ENCODE results near the gene S100PBP.

Gene S100PBP

DNA sequence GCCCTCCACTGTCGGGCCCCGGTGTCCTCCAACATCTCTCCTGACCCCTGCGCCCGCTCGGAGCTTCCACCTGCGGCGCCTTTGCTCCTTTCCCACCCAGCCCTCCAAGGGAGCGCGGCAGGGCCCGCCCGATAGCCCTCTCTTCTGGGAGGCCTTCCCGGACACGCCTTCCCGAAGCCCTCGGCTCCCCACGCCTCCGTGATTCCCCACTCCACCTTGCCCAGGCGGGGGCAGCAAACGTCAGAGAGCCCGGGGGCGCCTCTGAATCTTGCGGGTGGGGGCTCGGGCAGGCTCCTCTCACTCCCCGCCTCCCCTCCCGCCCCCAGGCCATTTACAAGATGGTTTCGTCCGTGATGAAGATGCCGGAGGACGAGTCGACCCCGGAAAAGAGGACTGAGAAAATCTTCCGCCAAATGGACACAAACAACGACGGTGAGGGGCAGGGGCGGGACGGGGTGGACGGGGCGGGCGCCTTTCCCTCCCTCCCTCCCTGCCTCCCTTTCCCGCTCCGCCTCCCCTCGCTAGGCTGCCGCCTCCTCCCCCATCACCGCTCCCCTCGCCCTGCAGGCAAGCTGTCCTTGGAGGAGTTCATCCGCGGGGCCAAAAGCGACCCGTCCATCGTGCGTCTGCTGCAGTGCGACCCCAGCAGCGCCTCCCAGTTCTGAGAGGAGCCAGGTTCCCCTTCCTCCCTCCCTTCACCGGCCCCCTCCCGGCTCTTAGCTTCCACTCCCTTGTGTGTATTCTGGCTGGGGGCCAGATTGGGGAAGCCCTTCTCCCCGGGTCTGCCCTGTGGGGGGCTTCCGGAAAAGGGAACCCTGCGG, 76.0 kb downstream of the S100PBP start:
- Mint-ChIP-seq H3K4me3 (peak overlapping the region; percentile 51), H3K36me3 (no peaks in the 10 kb centered on the region), H3K27ac (no peak overlapping the region), H3K9me3 (no peaks in the 10 kb centered on the region), H3K27me3 (peaks cover 40% of the 10 kb centered on the region), H3K4me1 (peaks cover 9% of the 10 kb centered on the region)

DNA sequence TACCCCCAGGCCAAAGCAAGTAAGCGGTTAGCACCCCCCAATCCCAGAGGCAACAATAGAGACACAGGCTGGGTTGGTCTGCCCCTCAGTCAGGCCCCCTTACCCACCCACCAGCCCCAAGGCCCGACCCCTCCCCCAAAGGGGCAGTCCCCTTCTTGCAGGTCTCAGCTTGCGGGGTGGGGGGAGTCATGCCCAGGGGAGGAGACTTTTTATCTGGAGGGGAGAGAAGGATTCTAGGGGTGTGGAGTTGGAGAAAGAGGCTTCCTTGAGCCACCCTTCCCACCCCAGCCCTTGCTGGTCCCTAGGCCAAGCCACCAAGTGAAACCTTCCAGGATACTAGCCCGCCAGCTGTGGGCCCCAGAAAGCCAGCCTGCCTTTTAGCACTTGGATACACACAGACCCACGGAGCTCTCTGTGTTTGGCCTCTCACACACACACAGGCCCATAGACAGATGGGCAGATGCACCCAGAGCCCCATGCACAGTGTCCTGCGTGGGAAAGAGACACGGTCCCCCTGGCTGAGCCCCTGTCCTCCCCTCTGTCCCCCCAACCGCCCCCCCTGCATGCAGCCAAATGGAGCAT, 76.7 kb downstream of the S100PBP start:
- peaks cover 43% of the 10 kb centered on the region for H3K27me3 Mint-ChIP-seq
- H3K4me3 Mint-ChIP-seq = peak overlapping the region; percentile 51
- H3K9me3 Mint-ChIP-seq = no peaks in the 10 kb centered on the region
- no peak overlapping the region for H3K27ac Mint-ChIP-seq
- peaks cover 9% of the 10 kb centered on the region for H3K4me1 Mint-ChIP-seq
- no peaks in the 10 kb centered on the region for H3K36me3 Mint-ChIP-seq

DNA sequence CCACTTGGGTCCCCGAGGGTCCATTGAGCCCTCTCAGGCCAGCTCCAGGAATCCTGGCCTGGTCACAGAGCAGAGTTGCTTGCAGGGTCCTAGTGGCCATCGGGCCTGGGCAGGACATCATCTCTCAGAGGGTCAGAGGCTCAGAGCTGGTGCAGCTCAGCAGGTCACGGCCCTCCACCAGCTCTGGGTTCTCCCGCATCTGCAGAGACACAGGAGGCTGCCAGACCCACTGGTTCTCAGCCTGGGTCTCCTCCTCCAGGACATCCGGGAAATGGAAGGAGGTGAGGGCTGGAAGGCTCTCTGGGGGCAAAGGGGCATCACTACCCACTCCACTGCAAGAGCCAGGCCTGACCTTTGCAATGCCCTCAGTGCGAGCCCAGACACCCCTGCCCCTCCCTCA, 77.2 kb downstream of the S100PBP start:
- Mint-ChIP-seq H3K4me1 (peaks cover 9% of the 10 kb centered on the region), H3K4me3 (no peak overlapping the region), H3K27ac (no peak overlapping the region), H3K9me3 (no peaks in the 10 kb centered on the region), H3K27me3 (peaks cover 42% of the 10 kb centered on the region), H3K36me3 (no peaks in the 10 kb centered on the region)

DNA sequence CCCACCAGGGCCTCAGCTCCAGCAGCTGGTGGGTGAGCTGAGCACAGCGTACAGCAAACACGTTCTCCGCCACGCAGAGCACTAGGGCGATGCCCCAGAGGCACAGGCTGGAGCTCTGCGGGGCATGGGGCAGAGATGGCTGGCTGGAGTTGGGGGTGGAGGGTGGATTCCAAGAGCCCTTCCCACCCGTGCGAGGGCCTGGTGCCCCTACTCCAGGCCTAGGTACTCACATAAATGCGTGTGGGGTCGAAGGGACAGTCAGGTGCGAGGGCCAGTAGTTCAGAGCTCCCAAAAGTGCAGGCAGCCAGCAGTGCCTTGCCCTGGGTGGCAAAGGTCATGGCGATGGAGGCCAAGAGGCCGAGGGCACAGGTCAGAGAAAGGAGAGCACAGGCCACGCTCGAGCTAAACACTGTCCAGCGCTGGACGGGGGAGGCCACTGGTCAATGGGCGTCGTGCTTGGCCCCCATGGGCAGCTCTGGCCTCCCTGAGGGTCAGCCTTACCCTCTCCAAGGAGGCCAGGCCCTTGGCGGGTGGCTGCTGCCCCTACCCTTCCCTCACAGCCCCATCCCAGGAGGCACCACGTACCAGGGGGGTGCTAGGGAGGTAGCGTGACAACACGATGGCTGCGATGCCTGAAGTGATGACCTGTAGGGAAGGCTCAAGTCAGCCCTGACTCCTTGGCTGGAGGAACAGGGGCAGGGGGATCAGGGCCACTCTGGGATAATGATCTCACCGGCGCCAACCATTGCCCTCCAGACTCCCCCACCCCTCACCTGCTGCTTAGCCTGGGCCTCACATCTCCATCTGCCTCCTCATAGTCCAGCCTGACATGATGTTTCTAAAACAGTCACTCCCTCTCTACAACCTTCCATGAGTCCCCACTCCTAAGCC, 78.1 kb downstream of the S100PBP start:
- H3K27ac Mint-ChIP-seq = peak overlapping the region; percentile 76
- H3K36me3 Mint-ChIP-seq = no peaks in the 10 kb centered on the region
- peaks cover 11% of the 10 kb centered on the region for H3K4me1 Mint-ChIP-seq
- no peaks in the 10 kb centered on the region for H3K9me3 Mint-ChIP-seq
- no peak overlapping the region for H3K4me3 Mint-ChIP-seq
- H3K27me3 Mint-ChIP-seq = peaks cover 38% of the 10 kb centered on the region

DNA sequence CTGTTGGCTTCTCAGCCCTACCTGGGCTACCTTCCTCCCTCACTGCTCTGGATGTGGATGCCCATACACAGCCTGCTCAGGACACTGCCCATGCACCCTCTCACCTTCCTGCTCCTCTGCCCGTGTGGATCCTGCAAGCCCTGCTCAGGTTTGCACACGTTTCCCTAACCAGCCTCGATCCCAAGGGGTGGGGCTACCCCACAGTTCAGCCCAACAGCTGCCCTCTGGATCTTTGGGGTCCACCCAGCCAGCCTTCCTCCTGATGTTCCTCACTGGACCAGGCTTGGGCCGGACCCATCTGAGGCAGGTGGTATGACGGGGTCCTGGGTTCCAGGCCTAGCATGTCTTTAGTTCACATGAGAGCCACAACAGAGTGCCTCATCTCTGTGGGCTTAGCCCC, 79.0 kb downstream of the S100PBP start:
- H3K4me1 Mint-ChIP-seq = peaks cover 14% of the 10 kb centered on the region
- H3K27ac Mint-ChIP-seq = no peak overlapping the region
- no peaks in the 10 kb centered on the region for H3K36me3 Mint-ChIP-seq
- H3K4me3 Mint-ChIP-seq = no peak overlapping the region
- peaks cover 34% of the 10 kb centered on the region for H3K27me3 Mint-ChIP-seq
- H3K9me3 Mint-ChIP-seq = no peaks in the 10 kb centered on the region

DNA sequence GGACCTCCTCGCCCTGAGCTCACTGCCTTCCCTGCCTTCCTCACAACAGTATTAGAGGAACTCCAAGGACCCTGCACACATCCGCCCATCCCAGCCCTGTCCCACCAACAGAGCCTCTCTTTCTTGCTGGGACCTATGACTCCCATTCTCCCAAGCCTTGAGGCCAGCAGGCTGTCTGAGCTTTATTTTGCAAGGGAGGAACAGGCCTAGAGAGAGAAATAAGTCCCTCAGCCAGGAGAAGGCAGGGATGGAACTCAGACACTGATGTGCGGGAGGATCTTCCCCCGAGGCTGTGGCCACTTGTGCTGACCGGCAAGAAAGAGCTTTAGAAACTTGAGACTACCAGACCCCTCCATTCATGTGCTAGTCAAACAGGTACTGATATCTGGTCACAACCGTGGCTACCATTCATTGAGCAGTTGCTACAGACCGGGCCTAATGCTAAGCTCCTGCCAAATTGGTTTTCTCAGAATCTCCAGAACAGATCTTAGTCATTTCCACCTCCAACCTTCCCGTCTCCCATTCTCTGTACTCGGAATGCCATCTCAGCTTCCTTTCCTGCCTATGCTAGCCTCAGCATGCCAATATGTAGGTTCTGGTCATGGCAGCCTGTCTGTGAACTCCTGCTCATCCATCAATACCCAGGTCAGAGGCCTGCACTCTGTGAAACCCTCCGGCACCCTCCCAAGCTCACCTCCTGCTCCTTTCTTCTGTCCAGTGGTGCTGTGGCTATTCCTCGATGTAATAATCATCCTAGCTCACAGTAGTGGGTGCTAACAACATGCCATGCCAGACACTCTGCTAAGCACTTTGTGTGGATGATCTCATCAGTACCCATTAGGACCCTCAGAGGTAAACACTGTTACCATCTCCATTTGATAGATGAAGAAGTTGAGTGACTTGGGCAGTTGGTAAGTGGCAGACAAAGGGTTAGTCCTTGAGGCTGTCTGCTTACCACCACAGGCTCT, 79.9 kb downstream of the S100PBP start:
- Mint-ChIP-seq H3K9me3 (no peaks in the 10 kb centered on the region), H3K27ac (no peak overlapping the region), H3K4me3 (no peak overlapping the region), H3K27me3 (peaks cover 31% of the 10 kb centered on the region), H3K36me3 (no peaks in the 10 kb centered on the region), H3K4me1 (peaks cover 13% of the 10 kb centered on the region)

DNA sequence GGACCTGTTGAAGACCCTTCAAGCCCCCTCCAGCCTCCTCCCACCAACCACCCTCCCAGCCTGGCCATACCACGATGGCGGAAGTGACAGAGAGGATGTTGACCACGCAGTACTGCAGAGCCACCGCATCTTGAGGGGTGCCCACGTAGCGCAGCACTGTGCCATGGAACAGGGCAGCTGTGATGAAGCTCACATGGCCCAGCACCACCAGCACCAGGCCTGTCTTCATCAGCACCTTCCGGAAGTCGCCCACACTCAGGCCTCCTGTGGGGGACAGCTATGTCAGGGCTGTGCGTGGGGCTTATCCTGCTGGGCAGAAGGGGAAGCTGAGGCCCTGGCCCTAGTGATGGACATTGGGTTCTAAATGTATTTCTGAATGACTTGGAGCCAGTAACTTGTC, 80.6 kb downstream of the S100PBP start:
- H3K36me3 Mint-ChIP-seq = no peaks in the 10 kb centered on the region

DNA sequence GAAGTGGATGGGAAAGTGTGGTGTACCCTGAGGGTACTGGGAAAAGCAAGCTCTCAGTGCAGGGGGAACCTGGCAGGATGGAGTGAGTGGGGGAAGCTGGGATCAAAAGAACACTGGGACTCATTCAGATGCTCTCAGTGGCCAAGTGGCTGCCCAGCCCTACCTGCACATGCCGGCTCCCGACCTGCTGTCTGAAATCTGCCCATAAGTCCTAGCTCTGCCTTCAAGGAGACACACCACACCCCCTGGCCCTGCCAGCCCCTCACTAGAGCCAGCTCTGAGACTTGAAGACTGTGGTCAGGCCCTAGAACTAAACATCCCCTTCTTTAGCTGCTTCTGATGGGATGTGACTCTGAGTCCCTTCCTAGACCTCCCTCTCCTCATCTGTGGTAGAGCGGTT, 81.5 kb downstream of the S100PBP start:
- H3K9me3 Mint-ChIP-seq = no peaks in the 10 kb centered on the region
- no peak overlapping the region for H3K4me3 Mint-ChIP-seq
- no peak overlapping the region for H3K27ac Mint-ChIP-seq
- H3K27me3 Mint-ChIP-seq = peaks cover 32% of the 10 kb centered on the region
- H3K36me3 Mint-ChIP-seq = no peaks in the 10 kb centered on the region
- peaks cover 9% of the 10 kb centered on the region for H3K4me1 Mint-ChIP-seq

More for the DNA sequence above, 80.6 kb downstream of the S100PBP start:
- Mint-ChIP-seq H3K4me1 (peaks cover 9% of the 10 kb centered on the region), H3K27ac (no peak overlapping the region), H3K27me3 (peaks cover 31% of the 10 kb centered on the region), H3K9me3 (no peaks in the 10 kb centered on the region), H3K4me3 (no peak overlapping the region)

DNA sequence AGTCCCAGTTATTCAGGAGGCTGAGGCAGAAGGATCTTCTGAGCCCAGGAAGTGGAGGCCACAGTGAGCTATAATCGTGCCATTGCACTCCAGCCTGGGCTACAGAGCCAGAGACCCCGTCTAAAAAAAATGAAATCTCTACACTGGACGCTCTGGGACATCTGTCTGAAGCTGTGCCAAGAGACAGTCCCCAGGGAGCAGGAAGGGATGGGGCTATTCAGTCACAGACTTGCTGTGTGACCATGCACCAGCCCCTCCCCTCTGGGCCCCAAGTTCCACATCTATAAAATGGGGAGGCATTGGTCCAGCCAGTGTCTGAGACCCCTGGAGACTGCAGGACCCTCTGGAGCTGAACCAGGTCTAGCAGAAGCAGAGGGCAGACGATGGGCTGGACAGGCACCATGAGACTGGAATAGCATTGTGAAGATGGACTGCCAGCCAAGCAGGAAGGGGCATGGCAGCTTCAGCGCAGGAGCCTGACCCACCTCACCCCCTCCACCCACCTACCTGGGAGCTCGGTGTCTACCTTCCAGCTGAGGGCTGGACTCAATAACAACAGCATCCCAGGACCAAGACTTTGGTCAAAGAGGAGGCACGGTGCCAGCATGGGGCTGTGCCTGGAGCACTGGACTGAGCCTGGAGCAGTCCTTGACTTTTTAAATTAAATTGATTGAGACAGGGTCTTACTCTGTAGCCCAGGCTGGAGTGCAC, 82.3 kb downstream of the S100PBP start:
- no peaks in the 10 kb centered on the region for H3K36me3 Mint-ChIP-seq
- peaks cover 32% of the 10 kb centered on the region for H3K27me3 Mint-ChIP-seq
- peaks cover 9% of the 10 kb centered on the region for H3K4me1 Mint-ChIP-seq
- H3K9me3 Mint-ChIP-seq = no peaks in the 10 kb centered on the region
- no peak overlapping the region for H3K4me3 Mint-ChIP-seq
- no peak overlapping the region for H3K27ac Mint-ChIP-seq

DNA sequence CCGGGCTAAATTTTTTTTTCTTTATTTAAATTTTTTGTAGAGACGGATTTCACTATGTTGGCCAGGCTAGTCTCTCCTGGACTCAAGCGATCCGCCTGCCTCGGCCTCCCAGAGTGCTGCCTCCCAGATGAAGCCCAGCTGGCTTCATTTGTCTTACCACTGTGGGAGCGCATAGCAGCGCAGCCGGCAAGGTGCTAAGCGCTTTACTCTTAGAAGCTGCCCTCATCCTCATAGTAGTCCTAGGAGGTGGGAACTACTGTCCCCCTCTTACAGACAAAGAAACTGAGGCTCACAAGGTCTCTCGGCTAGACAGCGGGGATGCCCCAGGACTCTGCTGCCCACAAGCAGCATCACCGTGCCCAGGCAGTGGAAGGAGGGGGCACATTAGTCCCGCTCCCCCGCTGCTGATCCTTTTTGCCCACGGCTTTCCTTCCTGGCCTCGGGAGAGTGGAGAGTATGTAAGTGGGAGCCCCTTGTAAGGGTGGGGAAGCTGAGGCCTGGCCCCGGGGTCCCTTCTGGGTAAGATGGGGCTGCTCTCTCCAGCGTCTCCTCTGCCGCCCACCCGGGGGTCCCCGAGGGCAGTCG, 83.0 kb downstream of the S100PBP start:
- peaks cover 9% of the 10 kb centered on the region for H3K4me1 Mint-ChIP-seq
- no peaks in the 10 kb centered on the region for H3K36me3 Mint-ChIP-seq
- no peak overlapping the region for H3K27ac Mint-ChIP-seq
- no peaks in the 10 kb centered on the region for H3K9me3 Mint-ChIP-seq
- peaks cover 32% of the 10 kb centered on the region for H3K27me3 Mint-ChIP-seq
- peak overlapping the region; percentile 77 for H3K4me3 Mint-ChIP-seq

DNA sequence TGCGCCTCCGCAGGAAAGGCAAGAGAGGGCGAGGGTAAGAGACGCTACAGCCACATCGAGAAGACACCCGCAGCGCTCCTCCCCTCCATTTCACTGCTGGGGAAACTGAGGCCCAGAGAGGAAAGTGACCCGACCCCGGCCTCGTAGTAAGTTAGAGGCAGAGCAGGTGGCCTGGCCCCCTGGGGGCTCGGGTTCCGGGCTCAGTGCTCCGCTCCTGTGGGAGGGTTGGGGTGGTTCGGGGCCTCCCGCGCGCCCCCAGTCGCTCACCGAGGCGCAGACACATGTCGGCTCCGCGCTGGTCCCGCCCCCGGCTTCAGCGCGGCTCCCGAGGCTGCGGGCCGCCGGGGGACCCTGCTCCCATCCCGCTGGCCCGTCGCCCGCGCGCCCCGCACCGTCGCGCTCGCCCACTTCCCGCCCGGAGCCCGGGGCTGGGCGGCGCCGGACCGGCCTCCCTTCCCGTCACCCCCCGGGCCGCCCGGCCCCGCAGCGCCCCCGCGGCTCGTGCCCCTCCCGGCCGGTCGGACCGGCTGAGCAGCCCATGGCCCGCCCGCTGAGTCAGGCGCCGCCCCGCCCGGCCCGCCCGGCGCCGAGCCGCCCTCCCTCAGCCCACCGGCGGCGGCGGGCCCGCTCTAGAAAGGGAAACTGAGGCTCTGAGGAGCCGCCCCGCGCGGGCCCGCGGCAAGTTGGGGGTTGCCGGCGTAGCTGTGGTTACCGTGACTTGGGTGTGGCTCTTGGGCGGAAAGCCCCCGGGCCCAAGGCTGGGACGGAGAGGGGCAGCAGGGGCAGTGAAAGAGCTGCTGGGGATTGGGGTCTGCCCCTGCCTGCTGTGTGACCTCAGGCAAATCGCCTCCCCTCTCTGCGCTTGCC, 83.7 kb downstream of the S100PBP start, which contains the start of gene TMEM54:
Gene TMEM54, minus strand, starts transcription at position 434 of the 867 bp plus-strand sequence. Its CDS starts 151 bp downstream, at position 283.
- Mint-ChIP-seq H3K4me1 (peaks cover 9% of the 10 kb centered on the region), H3K27ac (no peak within 1 kb of the TSS), H3K27me3 (peaks cover 29% of the 10 kb centered on the region), H3K36me3 (no peaks in the 10 kb centered on the region), H3K4me3 (peak within 1 kb of the TSS; percentile 81), H3K9me3 (no peaks in the 10 kb centered on the region)

DNA sequence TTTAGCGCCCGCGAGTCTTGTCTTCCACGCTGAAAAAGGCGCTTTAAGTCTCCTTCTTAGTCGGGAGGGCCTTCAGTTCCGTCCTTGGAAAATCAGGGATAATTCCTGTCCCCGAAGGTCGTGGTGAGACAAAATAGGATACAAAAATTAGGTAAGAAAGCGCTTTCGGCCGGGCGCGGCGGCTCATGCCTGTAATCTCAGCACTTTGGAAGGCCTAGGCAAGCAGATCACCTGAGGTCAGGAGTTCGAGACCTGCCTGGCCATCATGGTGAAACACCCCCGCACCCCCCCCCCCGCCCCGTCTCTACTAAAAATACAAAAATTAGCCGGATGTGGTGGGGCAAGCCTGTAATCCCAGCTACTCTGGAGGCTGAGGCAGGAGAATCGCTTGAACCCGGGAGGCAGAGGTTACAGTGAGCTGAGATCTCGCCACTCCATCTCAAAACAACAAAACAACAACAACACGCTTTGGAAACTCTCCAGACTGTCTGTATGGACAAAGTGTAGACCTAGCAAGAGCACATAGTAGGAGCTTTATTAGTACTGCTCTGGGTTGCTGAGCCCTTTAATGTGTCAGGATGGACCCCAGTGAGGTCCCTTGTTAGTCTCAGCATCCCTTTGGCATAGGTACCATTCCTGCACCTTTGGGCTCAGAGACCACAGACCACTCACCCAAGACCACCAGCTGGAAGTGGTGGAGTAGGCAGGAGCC, 84.5 kb downstream of the S100PBP start:
- H3K36me3 Mint-ChIP-seq = no peaks in the 10 kb centered on the region
- peaks cover 29% of the 10 kb centered on the region for H3K27me3 Mint-ChIP-seq
- no peaks in the 10 kb centered on the region for H3K9me3 Mint-ChIP-seq
- H3K4me3 Mint-ChIP-seq = peak overlapping the region; percentile 81
- peaks cover 9% of the 10 kb centered on the region for H3K4me1 Mint-ChIP-seq
- no peak overlapping the region for H3K27ac Mint-ChIP-seq

DNA sequence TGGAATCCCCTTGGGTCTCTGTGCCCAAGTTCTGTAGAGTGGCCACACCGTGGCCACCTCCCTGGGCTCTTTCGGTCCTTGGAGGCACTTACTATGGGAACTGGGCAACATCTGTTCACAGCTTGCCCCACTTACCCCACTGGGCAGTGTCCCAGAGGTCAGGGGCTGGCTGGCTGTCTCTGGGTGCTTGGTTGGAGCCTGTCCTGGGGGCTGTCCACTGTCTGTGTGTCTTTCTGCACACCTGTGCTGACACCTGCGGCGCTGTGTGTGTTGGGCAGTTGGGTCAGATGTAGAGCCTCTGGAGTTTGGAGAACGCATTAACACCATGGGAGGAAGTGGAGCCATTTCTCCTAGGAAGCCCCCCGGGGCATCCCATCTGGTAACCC, 85.1 kb downstream of the S100PBP start:
- peak overlapping the region; percentile 76 for H3K4me3 Mint-ChIP-seq
- H3K36me3 Mint-ChIP-seq = no peaks in the 10 kb centered on the region
- peaks cover 9% of the 10 kb centered on the region for H3K4me1 Mint-ChIP-seq
- no peaks in the 10 kb centered on the region for H3K9me3 Mint-ChIP-seq
- peaks cover 26% of the 10 kb centered on the region for H3K27me3 Mint-ChIP-seq
- no peak overlapping the region for H3K27ac Mint-ChIP-seq
